WI38 (cell line): ENCODE results near the gene SNX24.
A peak's percentile ranks its signal among the peaks of the same experiment; 100 is the strongest.

ENCODE experiments used
- H3K4me3 ChIP-seq: 2 replicates; pipeline ENCODE4 v1.5.1; 2011; ENCODE audit warnings: low read depth, mild to moderate bottlenecking, control low read depth, low read length
- CTCF ChIP-seq: IDR thresholded peaks from 2 replicates; pipeline ENCODE4 v1.5.1; 2012; ENCODE audit warnings: low read depth, mild to moderate bottlenecking, control low read depth, low read length

Gene SNX24

GRCh38 chr5:122845229-122846050, at the start of gene SNX24:
SNX24 (plus strand) TSS chr5:122845613; CDS start chr5:122845634, 21 bp downstream.
- H3K4me3 ChIP-seq: peak within 1 kb of the TSS; percentile 82
- TF ChIP-seq CTCF: no peak

DNA sequence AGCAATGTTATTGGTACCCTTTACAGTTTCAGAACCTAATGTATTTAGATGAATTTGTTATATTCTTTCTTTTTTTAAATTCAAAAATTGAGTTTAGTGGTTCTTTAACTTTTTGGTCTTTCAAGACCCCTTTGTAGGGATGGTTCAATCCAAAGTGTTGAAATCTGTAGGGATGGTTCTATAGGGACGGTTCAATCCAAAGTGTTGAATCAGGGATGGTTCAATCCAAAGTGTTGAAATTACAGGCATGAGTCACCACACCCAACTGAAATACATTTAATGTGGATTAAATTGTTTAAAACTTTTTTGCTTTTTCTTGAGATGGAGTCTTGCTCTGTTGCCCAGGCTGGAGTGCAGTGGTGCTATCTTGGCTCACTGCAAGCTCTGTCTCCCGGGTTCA, 39.9 kb upstream of the SNX24 start:
- no peak for TF ChIP-seq CTCF
- no peak overlapping the region for H3K4me3 ChIP-seq

- no peak for TF ChIP-seq CTCF
- H3K4me3 ChIP-seq: no peak overlapping the region
Measured at GRCh38 chr5:122810405-122810804, 35.0 kb upstream of the SNX24 start.

DNA sequence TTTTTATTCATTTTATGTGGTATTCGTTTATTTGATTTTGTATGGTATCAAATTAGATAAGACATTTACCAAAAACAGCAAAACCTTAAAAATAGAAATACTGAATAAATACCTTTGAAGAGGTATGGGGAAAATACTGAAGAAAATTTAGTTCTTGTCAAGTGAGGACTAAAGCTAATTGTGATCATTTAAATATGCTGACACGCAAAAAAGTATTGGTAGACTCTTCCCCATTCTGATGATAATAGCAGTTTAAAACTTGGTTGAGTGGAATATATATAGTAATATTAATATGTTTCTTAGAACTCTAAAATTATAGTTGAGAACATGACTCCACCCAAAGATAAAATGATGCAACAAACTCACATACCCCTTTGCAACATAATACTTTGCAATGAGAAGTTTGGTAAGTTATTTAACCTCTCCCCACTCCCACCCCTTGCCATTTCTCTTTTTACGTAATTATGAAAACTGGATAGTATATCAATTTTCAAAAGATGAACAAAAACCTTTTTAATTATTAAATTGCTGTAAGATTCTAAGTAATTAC, 30.1 kb upstream of the SNX24 start:
- TF ChIP-seq CTCF: no peak
- H3K4me3 ChIP-seq: no peak overlapping the region

- TF ChIP-seq CTCF: no peak
- H3K4me3 ChIP-seq: no peak overlapping the region
Measured at GRCh38 chr5:122816756-122817155, 28.7 kb upstream of the SNX24 start.

GRCh38 chr5:122831984-122832383, 13.4 kb upstream of the SNX24 start:
- no peak for TF ChIP-seq CTCF

DNA sequence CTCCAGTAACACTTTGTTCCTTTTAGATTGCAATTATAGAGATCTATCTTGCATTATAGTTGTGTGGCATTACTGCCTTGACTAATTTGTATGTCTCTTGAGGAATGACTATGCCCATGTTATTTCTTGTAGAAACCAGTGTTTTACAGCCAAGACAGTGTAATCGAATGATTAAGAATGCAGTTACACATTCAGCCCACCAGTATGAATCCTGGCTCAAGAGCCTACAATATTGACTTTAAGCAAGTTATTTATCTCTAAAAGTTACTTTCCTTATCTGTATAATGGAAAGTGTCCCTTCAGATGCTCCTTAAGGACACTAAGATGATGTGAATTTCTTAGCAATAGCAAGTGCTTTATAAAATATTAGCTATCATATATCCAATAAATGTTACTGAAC, 9.7 kb upstream of the SNX24 start:
- H3K4me3 ChIP-seq: no peak overlapping the region
- no peak for TF ChIP-seq CTCF

More at GRCh38 chr5:122831984-122832383, 13.4 kb upstream of the SNX24 start:
- no peak overlapping the region for H3K4me3 ChIP-seq
